Panc1 (cell line): Measurements from ENCODE around the gene TOGARAM2. TPM values are rescaled to one million over a fixed set of nuclear protein-coding genes. Genes with fewer than 3 reads are reported as not detected.

ENCODE experiments used
- ATAC-seq: fragments of 200-7000 bp; cut with Tn5 transposase; 2 replicates; pipeline ENCODE4 v1.9.1; 2020; ENCODE audit warnings: mild to moderate bottlenecking, moderate library complexity
- BruUV-seq: library from RNA; stranded (reverse); fragments of 400-500 nt; replicated peaks from 2 replicates; lab custom pipeline; 2021; lab: Mats Ljungman, UMichigan
- CTCF ChIA-PET: fragments of 300-600 bp; sonication (Branson Sonifier 250); formaldehyde crosslinking; loops from one replicate; lab custom pipeline; 2022; ENCODE audit warnings: antibody characterized with exemption; lab: Charles Lee
- POLR2A ChIA-PET: fragments of 300-600 bp; sonication (Branson Sonifier 250); formaldehyde crosslinking; loops from one replicate; lab custom pipeline; 2022; ENCODE audit warnings: antibody characterized with exemption; lab: Charles Lee
- DNase-seq: peaks from one replicate; pipeline ENCODE4 v3.0.0-alpha.2; 2010; ENCODE audit warnings: low read depth, low spot score
- H3K27ac ChIP-seq: 2 replicates; pipeline ENCODE4 v1.5.1; 2011; ENCODE audit warnings: mild to moderate bottlenecking, low read length, inconsistent platforms
- H3K27me3 ChIP-seq: fragments of 200-500 bp; sonication (Bioruptor generic); 2 replicates; pipeline ENCODE4 v1.6.0; 2014; ENCODE audit warnings: low read length, inconsistent platforms; ENCODE audit not compliant: control insufficient read depth, insufficient read depth
- H3K36me3 ChIP-seq: fragments of 200-500 bp; sonication (Bioruptor generic); 2 replicates; pipeline ENCODE4 v1.5.1; 2014; ENCODE audit warnings: inconsistent platforms, mild to moderate bottlenecking, low read length, moderate library complexity; ENCODE audit not compliant: control insufficient read depth, insufficient read depth
- H3K4me1 ChIP-seq: 2 replicates; pipeline ENCODE4 v1.5.1; 2011; ENCODE audit warnings: inconsistent platforms, mild to moderate bottlenecking, low read length, moderate library complexity; ENCODE audit not compliant: control insufficient read depth, insufficient read depth
- H3K4me3 ChIP-seq, 2 experiments: 2 replicates each; pipeline ENCODE4 v1.5.1; 2011 to 2012; ENCODE audit warnings: low read depth in 2 of 2, low read length in 2 of 2, mild to moderate bottlenecking in 2 of 2, inconsistent platforms in 1 of 2, moderate library complexity in 1 of 2
- H3K9me3 ChIP-seq: fragments of 200-500 bp; sonication (Bioruptor generic); 2 replicates; pipeline ENCODE4 v1.5.1; 2014; ENCODE audit warnings: low read depth, mild to moderate bottlenecking, inconsistent platforms, low read length, moderate library complexity; ENCODE audit not compliant: control insufficient read depth, insufficient read depth
- POLR2AphosphoS5 ChIP-seq: IDR thresholded peaks from 2 replicates; pipeline ENCODE4 v1.6.1; 2012; ENCODE audit warnings: mild to moderate bottlenecking, low read depth, low read length, moderate library complexity
- SIN3A ChIP-seq: IDR thresholded peaks from 2 replicates; pipeline ENCODE4 v1.6.1; 2012; ENCODE audit warnings: low read depth, mild to moderate bottlenecking, low read length, moderate library complexity, borderline replicate concordance; ENCODE audit not compliant: insufficient read depth
- TCF7L2 ChIP-seq: IDR thresholded peaks from 2 replicates; pipeline ENCODE4 v1.6.1; 2011; ENCODE audit warnings: mild to moderate bottlenecking, low read depth, low read length, inconsistent platforms
- in situ Hi-C: cut with HindIII; loops from 2 replicates; pipeline ENCODE4 v1.10.0; 2016; ENCODE audit warnings: low sequenced_read_pairs, low pct_unique_long_range_greater_than_20kb
- intact Hi-C: fragments of 100-400 bp; cut with micrococcal nuclease; formaldehyde crosslinking; loops from one replicate; pipeline ENCODE4 v1.10.0; 2022; ENCODE audit not compliant: unreplicated experiment
- total RNA-seq: library from RNA; stranded (reverse); gene quantifications from one replicate; pipeline ENCODE4 v1.2.1, GENCODE V29; 2021; ENCODE audit not compliant: unreplicated experiment
- TF ChIP-seq, protein P1 (sequence below), 2 experiments: IDR thresholded peaks; 2 replicates each; pipeline ENCODE4 v1.6.1; 2011 to 2012; ENCODE audit warnings: low read depth in 2 of 2, control low read depth in 1 of 2, low read length in 1 of 2, mild to moderate bottlenecking in 1 of 2, moderate library complexity in 1 of 2; ENCODE audit not compliant: insufficient read depth in 1 of 2
- TF ChIP-seq, protein P2 (sequence below): fragments of 450-650 bp; IDR thresholded peaks from 2 replicates; pipeline ENCODE4 v1.5.1; 2017; ENCODE audit warnings: mild to moderate bottlenecking

The TOGARAM2 gene
- total RNA-seq, 1 experiment from 2014 or later = 0.44 TPM

DNA sequence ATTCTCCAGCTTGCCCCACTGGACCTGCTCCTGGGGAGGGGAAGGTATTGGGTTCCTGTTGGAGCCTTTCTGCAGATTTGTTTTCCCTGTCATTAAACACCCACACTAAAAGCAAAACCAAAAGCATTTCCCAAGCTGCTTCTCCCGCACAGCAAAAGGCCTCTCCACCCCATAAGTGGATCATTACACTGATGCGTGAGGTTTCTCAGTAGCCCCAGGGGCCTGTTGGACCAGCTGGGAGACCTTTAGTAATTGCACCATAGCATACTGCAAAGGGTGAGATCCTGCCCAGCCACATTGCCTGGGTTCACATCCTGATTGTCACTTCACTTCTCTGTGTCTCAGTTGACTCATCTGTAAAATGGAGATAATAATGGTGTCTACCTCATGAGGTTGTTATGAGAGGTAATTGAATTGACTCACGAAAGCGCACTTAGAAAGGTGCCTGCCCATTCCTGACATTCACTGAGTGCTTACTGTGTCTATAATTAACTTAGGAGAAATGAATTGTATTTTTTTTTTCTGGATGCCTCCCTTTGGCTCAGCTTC, 43.9 kb downstream of the TOGARAM2 start:
- intact Hi-C loops = no loop called here
- Histone ChIP-seq H3K4me3 (no peak overlapping the region), H3K4me1 (no peaks in the 10 kb centered on the region), H3K36me3 (no peaks in the 10 kb centered on the region), H3K27me3 (no peaks in the 10 kb centered on the region), H3K9me3 (no peaks in the 10 kb centered on the region), H3K27ac (no peak overlapping the region)
- DNase-seq = no peak
- TF ChIP-seq, protein P1, sequence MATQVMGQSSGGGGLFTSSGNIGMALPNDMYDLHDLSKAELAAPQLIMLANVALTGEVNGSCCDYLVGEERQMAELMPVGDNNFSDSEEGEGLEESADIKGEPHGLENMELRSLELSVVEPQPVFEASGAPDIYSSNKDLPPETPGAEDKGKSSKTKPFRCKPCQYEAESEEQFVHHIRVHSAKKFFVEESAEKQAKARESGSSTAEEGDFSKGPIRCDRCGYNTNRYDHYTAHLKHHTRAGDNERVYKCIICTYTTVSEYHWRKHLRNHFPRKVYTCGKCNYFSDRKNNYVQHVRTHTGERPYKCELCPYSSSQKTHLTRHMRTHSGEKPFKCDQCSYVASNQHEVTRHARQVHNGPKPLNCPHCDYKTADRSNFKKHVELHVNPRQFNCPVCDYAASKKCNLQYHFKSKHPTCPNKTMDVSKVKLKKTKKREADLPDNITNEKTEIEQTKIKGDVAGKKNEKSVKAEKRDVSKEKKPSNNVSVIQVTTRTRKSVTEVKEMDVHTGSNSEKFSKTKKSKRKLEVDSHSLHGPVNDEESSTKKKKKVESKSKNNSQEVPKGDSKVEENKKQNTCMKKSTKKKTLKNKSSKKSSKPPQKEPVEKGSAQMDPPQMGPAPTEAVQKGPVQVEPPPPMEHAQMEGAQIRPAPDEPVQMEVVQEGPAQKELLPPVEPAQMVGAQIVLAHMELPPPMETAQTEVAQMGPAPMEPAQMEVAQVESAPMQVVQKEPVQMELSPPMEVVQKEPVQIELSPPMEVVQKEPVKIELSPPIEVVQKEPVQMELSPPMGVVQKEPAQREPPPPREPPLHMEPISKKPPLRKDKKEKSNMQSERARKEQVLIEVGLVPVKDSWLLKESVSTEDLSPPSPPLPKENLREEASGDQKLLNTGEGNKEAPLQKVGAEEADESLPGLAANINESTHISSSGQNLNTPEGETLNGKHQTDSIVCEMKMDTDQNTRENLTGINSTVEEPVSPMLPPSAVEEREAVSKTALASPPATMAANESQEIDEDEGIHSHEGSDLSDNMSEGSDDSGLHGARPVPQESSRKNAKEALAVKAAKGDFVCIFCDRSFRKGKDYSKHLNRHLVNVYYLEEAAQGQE (IDR thresholded peaks at IDR 0.05; ENCODE audit: insufficient read depth in 1 of 2, low read depth in 2 of 2, low read length in 1 of 2) = no peak
- TF ChIP-seq, protein P2, sequence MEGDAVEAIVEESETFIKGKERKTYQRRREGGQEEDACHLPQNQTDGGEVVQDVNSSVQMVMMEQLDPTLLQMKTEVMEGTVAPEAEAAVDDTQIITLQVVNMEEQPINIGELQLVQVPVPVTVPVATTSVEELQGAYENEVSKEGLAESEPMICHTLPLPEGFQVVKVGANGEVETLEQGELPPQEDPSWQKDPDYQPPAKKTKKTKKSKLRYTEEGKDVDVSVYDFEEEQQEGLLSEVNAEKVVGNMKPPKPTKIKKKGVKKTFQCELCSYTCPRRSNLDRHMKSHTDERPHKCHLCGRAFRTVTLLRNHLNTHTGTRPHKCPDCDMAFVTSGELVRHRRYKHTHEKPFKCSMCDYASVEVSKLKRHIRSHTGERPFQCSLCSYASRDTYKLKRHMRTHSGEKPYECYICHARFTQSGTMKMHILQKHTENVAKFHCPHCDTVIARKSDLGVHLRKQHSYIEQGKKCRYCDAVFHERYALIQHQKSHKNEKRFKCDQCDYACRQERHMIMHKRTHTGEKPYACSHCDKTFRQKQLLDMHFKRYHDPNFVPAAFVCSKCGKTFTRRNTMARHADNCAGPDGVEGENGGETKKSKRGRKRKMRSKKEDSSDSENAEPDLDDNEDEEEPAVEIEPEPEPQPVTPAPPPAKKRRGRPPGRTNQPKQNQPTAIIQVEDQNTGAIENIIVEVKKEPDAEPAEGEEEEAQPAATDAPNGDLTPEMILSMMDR = no peak
- no peak for TF ChIP-seq SIN3A
- no peak for TF ChIP-seq POLR2AphosphoS5
- TF ChIP-seq TCF7L2 = no peak
- in situ Hi-C loops = no loop called here
- no TSS peak for BruUV-seq
- CTCF ChIA-PET = no interaction called here
- ATAC-seq = no peak
- POLR2A ChIA-PET = no interaction called here

- H3K36me3 ChIP-seq = no peaks in the 10 kb centered on the region
- no peak for TF ChIP-seq POLR2AphosphoS5
- TF ChIP-seq, protein P1 (IDR thresholded peaks at IDR 0.05; ENCODE audit: insufficient read depth in 1 of 2, low read depth in 2 of 2, low read length in 1 of 2) = no peak
- no peak for TF ChIP-seq TCF7L2
- TF ChIP-seq, protein P2 = no peak
- no peak for TF ChIP-seq SIN3A
- no peak for DNase-seq
- no peak for ATAC-seq
- POLR2A ChIA-PET = no interaction called here
- H3K4me3 ChIP-seq = no peak overlapping the region
- no peaks in the 10 kb centered on the region for H3K4me1 ChIP-seq
- CTCF ChIA-PET = no interaction called here
- intact Hi-C loops (no loop called here), in situ Hi-C loops (no loop called here)
- no peaks in the 10 kb centered on the region for H3K27me3 ChIP-seq
- no TSS peak for BruUV-seq
- H3K27ac ChIP-seq = no peak overlapping the region
- no peaks in the 10 kb centered on the region for H3K9me3 ChIP-seq
Observed at GRCh38 chr2:29025711-29026110, 44.6 kb downstream of the TOGARAM2 start.
